HEK293 (cell line): ENCODE data around the gene ZNF587.

Experiments used
- FEZF1 ChIP-seq: fragments of 450-650 bp; formaldehyde crosslinking; IDR thresholded peaks from 2 replicates; pipeline ENCODE4 v1.5.1; 2016; ENCODE audit warnings: missing biosample characterization, missing genetic modification characterization
- REPIN1 ChIP-seq: fragments of 450-650 bp; formaldehyde crosslinking; IDR thresholded peaks from 2 replicates; pipeline ENCODE4 v1.5.1; 2017; ENCODE audit warnings: missing biosample characterization, missing genetic modification characterization, low read depth
- SETDB1 ChIP-seq: IDR thresholded peaks from one replicate; pipeline ENCODE4 v1.6.1; 2017; ENCODE audit warnings: mild to moderate bottlenecking, low read length, moderate library complexity, mixed read lengths; ENCODE audit not compliant: insufficient read length
- ZBTB48 ChIP-seq: fragments of 450-650 bp; formaldehyde crosslinking; IDR thresholded peaks from 2 replicates; pipeline ENCODE4 v1.5.1; 2016; ENCODE audit warnings: missing biosample characterization, missing genetic modification characterization
- ZNF211 ChIP-seq: fragments of 450-650 bp; formaldehyde crosslinking; IDR thresholded peaks from 2 replicates; pipeline ENCODE4 v1.5.1; 2016; ENCODE audit warnings: low read depth, missing biosample characterization, missing genetic modification characterization
- ZNF239 ChIP-seq: fragments of 450-650 bp; formaldehyde crosslinking; IDR thresholded peaks from 2 replicates; pipeline ENCODE4 v1.5.1; 2016; ENCODE audit warnings: missing biosample characterization, missing genetic modification characterization
- ZNF248 ChIP-seq: fragments of 450-650 bp; formaldehyde crosslinking; IDR thresholded peaks from 2 replicates; pipeline ENCODE4 v1.5.1; 2017; ENCODE audit warnings: missing biosample characterization, missing genetic modification characterization
- ZNF350 ChIP-seq: fragments of 450-650 bp; formaldehyde crosslinking; IDR thresholded peaks from 2 replicates; pipeline ENCODE4 v1.5.0; 2017; ENCODE audit warnings: missing biosample characterization, mild to moderate bottlenecking, missing genetic modification characterization
- ZNF354C ChIP-seq: fragments of 450-650 bp; formaldehyde crosslinking; IDR thresholded peaks from 2 replicates; pipeline ENCODE4 v1.5.1; 2016; ENCODE audit warnings: missing biosample characterization, missing genetic modification characterization, low read depth, borderline replicate concordance
- ZNF423 ChIP-seq: fragments of 450-650 bp; formaldehyde crosslinking; IDR thresholded peaks from 2 replicates; pipeline ENCODE4 v1.5.1; 2016; ENCODE audit warnings: missing biosample characterization, missing genetic modification characterization
- ZNF510 ChIP-seq: fragments of 450-650 bp; formaldehyde crosslinking; IDR thresholded peaks from 2 replicates; pipeline ENCODE4 v1.5.1; 2018; ENCODE audit warnings: mild to moderate bottlenecking, missing genetic modification characterization, missing biosample characterization; ENCODE audit not compliant: insufficient replicate concordance
- ZNF548 ChIP-seq: fragments of 450-650 bp; formaldehyde crosslinking; IDR thresholded peaks from 2 replicates; pipeline ENCODE4 v1.5.1; 2016; ENCODE audit warnings: missing biosample characterization, missing genetic modification characterization
- ZNF558 ChIP-seq: fragments of 450-650 bp; formaldehyde crosslinking; IDR thresholded peaks from 2 replicates; pipeline ENCODE4 v1.5.1; 2016; ENCODE audit warnings: missing biosample characterization, missing genetic modification characterization
- ZNF596 ChIP-seq: fragments of 450-650 bp; IDR thresholded peaks from 2 replicates; pipeline ENCODE4 v1.5.0; 2018; ENCODE audit warnings: missing biosample characterization, mild to moderate bottlenecking, missing genetic modification characterization, moderate library complexity
- ZNF624 ChIP-seq: fragments of 450-650 bp; formaldehyde crosslinking; IDR thresholded peaks from 2 replicates; pipeline ENCODE4 v1.5.1; 2017; ENCODE audit warnings: missing biosample characterization, missing genetic modification characterization
- ZNF670 ChIP-seq: fragments of 450-650 bp; formaldehyde crosslinking; IDR thresholded peaks from 2 replicates; pipeline ENCODE4 v1.5.1; 2016; ENCODE audit warnings: missing biosample characterization, missing genetic modification characterization, low read depth
- ZNF701 ChIP-seq: fragments of 450-650 bp; formaldehyde crosslinking; IDR thresholded peaks from 2 replicates; pipeline ENCODE4 v1.5.1; 2016; ENCODE audit warnings: missing biosample characterization, missing genetic modification characterization
- ZNF76 ChIP-seq: fragments of 450-650 bp; formaldehyde crosslinking; IDR thresholded peaks from 2 replicates; pipeline ENCODE4; 2016; ENCODE audit warnings: low read depth, missing biosample characterization, missing genetic modification characterization, borderline replicate concordance
- ZNF776 ChIP-seq: fragments of 450-650 bp; formaldehyde crosslinking; IDR thresholded peaks from 2 replicates; pipeline ENCODE4 v1.5.0; 2017; ENCODE audit warnings: missing biosample characterization, missing genetic modification characterization, borderline replicate concordance
- ZNF777 ChIP-seq: fragments of 450-650 bp; formaldehyde crosslinking; IDR thresholded peaks from 2 replicates; pipeline ENCODE4 v1.5.1; 2017; ENCODE audit warnings: missing biosample characterization, missing genetic modification characterization, borderline replicate concordance
- ZNF785 ChIP-seq: fragments of 450-650 bp; formaldehyde crosslinking; IDR thresholded peaks from 2 replicates; pipeline ENCODE4 v1.5.1; 2016; ENCODE audit warnings: missing biosample characterization, missing genetic modification characterization
- ZSCAN16 ChIP-seq: fragments of 450-650 bp; formaldehyde crosslinking; IDR thresholded peaks from 2 replicates; pipeline ENCODE4 v1.5.1; 2016; ENCODE audit warnings: missing biosample characterization, missing genetic modification characterization
- ZSCAN23 ChIP-seq: fragments of 450-650 bp; formaldehyde crosslinking; IDR thresholded peaks from 2 replicates; pipeline ENCODE4 v1.5.1; 2016; ENCODE audit warnings: missing biosample characterization, missing genetic modification characterization
- TF ChIP-seq, protein P1 (sequence below): fragments of 450-650 bp; formaldehyde crosslinking; IDR thresholded peaks from 2 replicates; pipeline ENCODE4 v1.5.1; 2016; ENCODE audit warnings: missing biosample characterization, missing genetic modification characterization, borderline replicate concordance
- TF ChIP-seq, protein P2 (sequence below): fragments of 450-650 bp; formaldehyde crosslinking; IDR thresholded peaks from 2 replicates; pipeline ENCODE4 v1.5.1; 2017; ENCODE audit warnings: missing biosample characterization, mild to moderate bottlenecking, missing genetic modification characterization, moderate library complexity
- TF ChIP-seq, protein P3 (sequence below): fragments of 450-650 bp; IDR thresholded peaks from 2 replicates; pipeline ENCODE4 v1.5.1; 2018; ENCODE audit warnings: missing biosample characterization, mild to moderate bottlenecking, missing genetic modification characterization
- TF ChIP-seq, protein P4 (sequence below): fragments of 450-650 bp; IDR thresholded peaks from 2 replicates; pipeline ENCODE4 v1.5.1; 2018; ENCODE audit warnings: missing biosample characterization, missing genetic modification characterization
- TF ChIP-seq, protein P5 (sequence below): fragments of 450-650 bp; formaldehyde crosslinking; IDR thresholded peaks from 2 replicates; pipeline ENCODE4 v1.5.1; 2016; ENCODE audit warnings: missing biosample characterization, missing genetic modification characterization

Gene ZNF587

DNA sequence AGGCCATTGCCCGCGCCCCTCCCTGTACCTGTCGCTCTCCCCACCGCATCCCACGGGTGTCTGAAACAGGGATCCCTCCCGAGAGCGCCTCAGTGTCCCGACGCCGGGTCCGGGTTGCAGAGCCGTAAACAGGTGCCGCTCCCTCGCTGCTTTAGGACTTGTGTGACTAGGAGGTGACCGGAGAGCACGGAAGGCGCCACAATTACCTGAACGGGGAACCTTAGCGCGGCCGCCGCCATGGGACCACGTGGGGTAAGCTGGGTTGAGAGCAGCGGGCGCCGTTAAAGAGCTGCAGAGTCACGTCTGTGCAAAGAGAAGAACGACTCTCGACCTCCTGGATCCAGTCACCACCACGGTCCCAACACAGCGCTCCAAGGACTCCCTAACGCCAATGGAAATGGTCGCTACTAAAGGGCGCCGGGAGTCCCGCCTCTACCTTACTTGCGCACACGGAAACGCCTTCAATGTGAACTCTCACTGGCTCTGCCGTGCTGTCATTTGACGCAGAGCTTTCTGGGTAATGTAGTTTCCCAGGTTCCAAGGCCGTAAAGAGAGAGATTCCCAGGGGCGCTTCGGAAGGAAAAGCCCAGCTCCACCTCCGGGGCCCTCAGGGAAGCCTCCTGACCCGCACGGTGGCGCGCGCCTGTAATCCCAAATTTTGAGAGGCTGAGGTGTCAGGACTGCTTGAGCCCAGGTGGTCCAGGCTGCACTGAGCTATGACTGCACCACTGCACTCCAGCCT lies 35.0 kb upstream of the ZNF587 start, which contains the start of gene ZNF552 (continued):
- TF ChIP-seq ZNF354C (tag by site-specific recombination): no peak
- TF ChIP-seq, protein P1, sequence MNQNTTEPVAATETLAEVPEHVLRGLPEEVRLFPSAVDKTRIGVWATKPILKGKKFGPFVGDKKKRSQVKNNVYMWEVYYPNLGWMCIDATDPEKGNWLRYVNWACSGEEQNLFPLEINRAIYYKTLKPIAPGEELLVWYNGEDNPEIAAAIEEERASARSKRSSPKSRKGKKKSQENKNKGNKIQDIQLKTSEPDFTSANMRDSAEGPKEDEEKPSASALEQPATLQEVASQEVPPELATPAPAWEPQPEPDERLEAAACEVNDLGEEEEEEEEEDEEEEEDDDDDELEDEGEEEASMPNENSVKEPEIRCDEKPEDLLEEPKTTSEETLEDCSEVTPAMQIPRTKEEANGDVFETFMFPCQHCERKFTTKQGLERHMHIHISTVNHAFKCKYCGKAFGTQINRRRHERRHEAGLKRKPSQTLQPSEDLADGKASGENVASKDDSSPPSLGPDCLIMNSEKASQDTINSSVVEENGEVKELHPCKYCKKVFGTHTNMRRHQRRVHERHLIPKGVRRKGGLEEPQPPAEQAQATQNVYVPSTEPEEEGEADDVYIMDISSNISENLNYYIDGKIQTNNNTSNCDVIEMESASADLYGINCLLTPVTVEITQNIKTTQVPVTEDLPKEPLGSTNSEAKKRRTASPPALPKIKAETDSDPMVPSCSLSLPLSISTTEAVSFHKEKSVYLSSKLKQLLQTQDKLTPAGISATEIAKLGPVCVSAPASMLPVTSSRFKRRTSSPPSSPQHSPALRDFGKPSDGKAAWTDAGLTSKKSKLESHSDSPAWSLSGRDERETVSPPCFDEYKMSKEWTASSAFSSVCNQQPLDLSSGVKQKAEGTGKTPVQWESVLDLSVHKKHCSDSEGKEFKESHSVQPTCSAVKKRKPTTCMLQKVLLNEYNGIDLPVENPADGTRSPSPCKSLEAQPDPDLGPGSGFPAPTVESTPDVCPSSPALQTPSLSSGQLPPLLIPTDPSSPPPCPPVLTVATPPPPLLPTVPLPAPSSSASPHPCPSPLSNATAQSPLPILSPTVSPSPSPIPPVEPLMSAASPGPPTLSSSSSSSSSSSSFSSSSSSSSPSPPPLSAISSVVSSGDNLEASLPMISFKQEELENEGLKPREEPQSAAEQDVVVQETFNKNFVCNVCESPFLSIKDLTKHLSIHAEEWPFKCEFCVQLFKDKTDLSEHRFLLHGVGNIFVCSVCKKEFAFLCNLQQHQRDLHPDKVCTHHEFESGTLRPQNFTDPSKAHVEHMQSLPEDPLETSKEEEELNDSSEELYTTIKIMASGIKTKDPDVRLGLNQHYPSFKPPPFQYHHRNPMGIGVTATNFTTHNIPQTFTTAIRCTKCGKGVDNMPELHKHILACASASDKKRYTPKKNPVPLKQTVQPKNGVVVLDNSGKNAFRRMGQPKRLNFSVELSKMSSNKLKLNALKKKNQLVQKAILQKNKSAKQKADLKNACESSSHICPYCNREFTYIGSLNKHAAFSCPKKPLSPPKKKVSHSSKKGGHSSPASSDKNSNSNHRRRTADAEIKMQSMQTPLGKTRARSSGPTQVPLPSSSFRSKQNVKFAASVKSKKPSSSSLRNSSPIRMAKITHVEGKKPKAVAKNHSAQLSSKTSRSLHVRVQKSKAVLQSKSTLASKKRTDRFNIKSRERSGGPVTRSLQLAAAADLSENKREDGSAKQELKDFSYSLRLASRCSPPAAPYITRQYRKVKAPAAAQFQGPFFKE (tag by site-specific recombination): 0 out of 2 replicates have a peak, but pooled peaks have one; percentile 51
- TF ChIP-seq, protein P2, sequence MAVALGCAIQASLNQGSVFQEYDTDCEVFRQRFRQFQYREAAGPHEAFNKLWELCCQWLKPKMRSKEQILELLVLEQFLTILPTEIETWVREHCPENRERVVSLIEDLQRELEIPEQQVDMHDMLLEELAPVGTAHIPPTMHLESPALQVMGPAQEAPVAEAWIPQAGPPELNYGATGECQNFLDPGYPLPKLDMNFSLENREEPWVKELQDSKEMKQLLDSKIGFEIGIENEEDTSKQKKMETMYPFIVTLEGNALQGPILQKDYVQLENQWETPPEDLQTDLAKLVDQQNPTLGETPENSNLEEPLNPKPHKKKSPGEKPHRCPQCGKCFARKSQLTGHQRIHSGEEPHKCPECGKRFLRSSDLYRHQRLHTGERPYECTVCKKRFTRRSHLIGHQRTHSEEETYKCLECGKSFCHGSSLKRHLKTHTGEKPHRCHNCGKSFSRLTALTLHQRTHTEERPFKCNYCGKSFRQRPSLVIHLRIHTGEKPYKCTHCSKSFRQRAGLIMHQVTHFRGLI: no peak
- no peak for TF ChIP-seq ZNF624 (tag by site-specific recombination)
- TF ChIP-seq ZNF558 (tag by site-specific recombination): no peak
- TF ChIP-seq REPIN1 (tag by site-specific recombination): peak; percentile 21; the same call in 1 of the 2 replicates
- no peak for TF ChIP-seq ZNF248
- no peak for TF ChIP-seq ZNF510
- no peak for TF ChIP-seq ZNF785
- no peak for TF ChIP-seq ZNF776
- peak; percentile 95 for TF ChIP-seq ZNF76 (tag by site-specific recombination)
- TF ChIP-seq ZNF423 (tag by site-specific recombination): no peak
- TF ChIP-seq ZNF777 (tag by site-specific recombination): no peak
- no peak for TF ChIP-seq ZSCAN23 (tag by site-specific recombination)
- TF ChIP-seq ZNF670 (tag by site-specific recombination): no peak
- TF ChIP-seq ZNF548 (tag by site-specific recombination): no peak
- TF ChIP-seq ZNF596 (tag by site-specific recombination): no peak
- TF ChIP-seq ZNF211 (tag by site-specific recombination): no peak
- no peak for TF ChIP-seq ZNF350 (tag by site-specific recombination)
- TF ChIP-seq FEZF1 (tag by site-specific recombination): no peak
- TF ChIP-seq ZSCAN16 (tag by site-specific recombination): no peak
- peak; percentile 54; the same call in 1 of the 2 replicates for TF ChIP-seq ZBTB48 (tag by site-specific recombination)
- TF ChIP-seq, protein P3, sequence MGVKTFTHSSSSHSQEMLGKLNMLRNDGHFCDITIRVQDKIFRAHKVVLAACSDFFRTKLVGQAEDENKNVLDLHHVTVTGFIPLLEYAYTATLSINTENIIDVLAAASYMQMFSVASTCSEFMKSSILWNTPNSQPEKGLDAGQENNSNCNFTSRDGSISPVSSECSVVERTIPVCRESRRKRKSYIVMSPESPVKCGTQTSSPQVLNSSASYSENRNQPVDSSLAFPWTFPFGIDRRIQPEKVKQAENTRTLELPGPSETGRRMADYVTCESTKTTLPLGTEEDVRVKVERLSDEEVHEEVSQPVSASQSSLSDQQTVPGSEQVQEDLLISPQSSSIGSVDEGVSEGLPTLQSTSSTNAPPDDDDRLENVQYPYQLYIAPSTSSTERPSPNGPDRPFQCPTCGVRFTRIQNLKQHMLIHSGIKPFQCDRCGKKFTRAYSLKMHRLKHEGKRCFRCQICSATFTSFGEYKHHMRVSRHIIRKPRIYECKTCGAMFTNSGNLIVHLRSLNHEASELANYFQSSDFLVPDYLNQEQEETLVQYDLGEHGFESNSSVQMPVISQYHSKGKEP (tag by site-specific recombination): no peak
- TF ChIP-seq, protein P4, sequence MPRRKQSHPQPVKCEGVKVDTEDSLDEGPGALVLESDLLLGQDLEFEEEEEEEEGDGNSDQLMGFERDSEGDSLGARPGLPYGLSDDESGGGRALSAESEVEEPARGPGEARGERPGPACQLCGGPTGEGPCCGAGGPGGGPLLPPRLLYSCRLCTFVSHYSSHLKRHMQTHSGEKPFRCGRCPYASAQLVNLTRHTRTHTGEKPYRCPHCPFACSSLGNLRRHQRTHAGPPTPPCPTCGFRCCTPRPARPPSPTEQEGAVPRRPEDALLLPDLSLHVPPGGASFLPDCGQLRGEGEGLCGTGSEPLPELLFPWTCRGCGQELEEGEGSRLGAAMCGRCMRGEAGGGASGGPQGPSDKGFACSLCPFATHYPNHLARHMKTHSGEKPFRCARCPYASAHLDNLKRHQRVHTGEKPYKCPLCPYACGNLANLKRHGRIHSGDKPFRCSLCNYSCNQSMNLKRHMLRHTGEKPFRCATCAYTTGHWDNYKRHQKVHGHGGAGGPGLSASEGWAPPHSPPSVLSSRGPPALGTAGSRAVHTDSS (tag by site-specific recombination): no peak
- TF ChIP-seq, protein P5, sequence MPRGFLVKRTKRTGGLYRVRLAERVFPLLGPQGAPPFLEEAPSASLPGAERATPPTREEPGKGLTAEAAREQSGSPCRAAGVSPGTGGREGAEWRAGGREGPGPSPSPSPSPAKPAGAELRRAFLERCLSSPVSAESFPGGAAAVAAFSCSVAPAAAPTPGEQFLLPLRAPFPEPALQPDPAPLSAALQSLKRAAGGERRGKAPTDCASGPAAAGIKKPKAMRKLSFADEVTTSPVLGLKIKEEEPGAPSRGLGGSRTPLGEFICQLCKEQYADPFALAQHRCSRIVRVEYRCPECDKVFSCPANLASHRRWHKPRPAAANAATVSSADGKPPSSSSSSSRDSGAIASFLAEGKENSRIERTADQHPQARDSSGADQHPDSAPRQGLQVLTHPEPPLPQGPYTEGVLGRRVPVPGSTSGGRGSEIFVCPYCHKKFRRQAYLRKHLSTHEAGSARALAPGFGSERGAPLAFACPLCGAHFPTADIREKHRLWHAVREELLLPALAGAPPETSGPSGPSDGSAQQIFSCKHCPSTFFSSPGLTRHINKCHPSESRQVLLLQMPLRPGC: no peak
- TF ChIP-seq ZNF701 (tag by site-specific recombination): no peak
- no peak for TF ChIP-seq ZNF239 (tag by site-specific recombination)
- TF ChIP-seq SETDB1: no peak
